GM12891 (cell line): Measurements from ENCODE around the gene MMADHC.

Experiments used
- DNase-seq: peaks from one replicate; pipeline ENCODE4 v3.0.0; 2011; ENCODE audit warnings: low spot score; ENCODE audit not compliant: insufficient read length
- FAIRE-seq: peaks from 2 replicates; lab custom pipeline; 2011; peaks lifted over from hg19 to GRCh38; lab: Jason Lieb, UNC
- PAX5 ChIP-seq: IDR thresholded peaks from 2 replicates; pipeline ENCODE4 v1.6.1; 2011; ENCODE audit warnings: low read length, moderate library complexity, mild to moderate bottlenecking; ENCODE audit not compliant: insufficient read depth, severe bottlenecking
- POLR2A ChIP-seq: IDR thresholded peaks from 2 replicates; pipeline ENCODE4 v1.6.1; 2011; ENCODE audit warnings: low read depth, low read length, control low read depth
- POLR2AphosphoS5 ChIP-seq: IDR thresholded peaks from 2 replicates; pipeline ENCODE4 v1.6.1; 2011; ENCODE audit warnings: low read depth, low read length, control low read depth
- POU2F2 ChIP-seq: IDR thresholded peaks from 2 replicates; pipeline ENCODE4 v1.6.1; 2011; ENCODE audit warnings: low read depth, mild to moderate bottlenecking, control low read depth, low read length, moderate library complexity
- SPI1 ChIP-seq: IDR thresholded peaks from 2 replicates; pipeline ENCODE4 v1.6.1; 2011; ENCODE audit warnings: low read depth, low read length, control low read depth
- TAF1 ChIP-seq: IDR thresholded peaks from 2 replicates; pipeline ENCODE4 v1.6.1; 2011; ENCODE audit warnings: low read depth, low read length, control low read depth

The MMADHC gene

GRCh38 chr2:149564097-149564496, 23.5 kb downstream of the MMADHC start:
- DNase-seq (no peak), FAIRE-seq (no peak)
- TF ChIP-seq TAF1 (no peak), PAX5 (no peak), SPI1 (no peak), POLR2A (no peak), POU2F2 (no peak), POLR2AphosphoS5 (no peak)

- TF ChIP-seq SPI1 (no peak), POLR2A (no peak), POU2F2 (no peak), TAF1 (no peak), PAX5 (no peak), POLR2AphosphoS5 (no peak)
- DNase-seq = no peak
- no peak for FAIRE-seq
Observed at GRCh38 chr2:149562324-149562723, 25.3 kb downstream of the MMADHC start.

- no peak for TF ChIP-seq POU2F2
- no peak for TF ChIP-seq PAX5
- TF ChIP-seq POLR2AphosphoS5 = no peak
- no peak for TF ChIP-seq TAF1
- no peak for TF ChIP-seq POLR2A
- no peak for TF ChIP-seq SPI1
- no peak for FAIRE-seq
Observed at GRCh38 chr2:149561309-149561926, 26.2 kb downstream of the MMADHC start.

GRCh38 chr2:149559341-149560068, 28.1 kb downstream of the MMADHC start:
- DNase-seq (no peak), FAIRE-seq (no peak)
- no peak for TF ChIP-seq POLR2A
- TF ChIP-seq POLR2AphosphoS5 = no peak
- TF ChIP-seq PAX5 = no peak
- no peak for TF ChIP-seq SPI1
- TF ChIP-seq POU2F2 = no peak
- TF ChIP-seq TAF1 = no peak

More at GRCh38 chr2:149561309-149561926, 26.2 kb downstream of the MMADHC start:
- no peak for DNase-seq

- FAIRE-seq = no peak
- DNase-seq = no peak
- TF ChIP-seq POU2F2 = no peak
- no peak for TF ChIP-seq SPI1
Observed at GRCh38 chr2:149556452-149556851, 31.1 kb downstream of the MMADHC start.

- FAIRE-seq (no peak), DNase-seq (no peak)
- TF ChIP-seq SPI1 = no peak
- TF ChIP-seq POLR2AphosphoS5 = no peak
- no peak for TF ChIP-seq POU2F2
- no peak for TF ChIP-seq TAF1
- TF ChIP-seq POLR2A = no peak
- TF ChIP-seq PAX5 = no peak
Observed at GRCh38 chr2:149552830-149553229, 34.7 kb downstream of the MMADHC start.

GRCh38 chr2:149552226-149552625, 35.3 kb downstream of the MMADHC start:
- DNase-seq = no peak
- no peak for FAIRE-seq
- TF ChIP-seq POU2F2 (no peak), PAX5 (no peak), SPI1 (no peak), POLR2AphosphoS5 (no peak), TAF1 (no peak), POLR2A (no peak)

GRCh38 chr2:149544692-149545091, 42.9 kb downstream of the MMADHC start:
- FAIRE-seq (no peak), DNase-seq (no peak)
- TF ChIP-seq SPI1 (no peak), POLR2A (no peak), POLR2AphosphoS5 (no peak), TAF1 (no peak), POU2F2 (no peak), PAX5 (no peak)

GRCh38 chr2:149543845-149544244, 43.7 kb downstream of the MMADHC start:
- no peak for DNase-seq
- TF ChIP-seq PAX5 = no peak
- no peak for TF ChIP-seq POU2F2
- TF ChIP-seq POLR2AphosphoS5 = no peak
- TF ChIP-seq SPI1 = no peak
- TF ChIP-seq TAF1 = no peak
- FAIRE-seq = no peak

GRCh38 chr2:149540138-149540537, 47.4 kb downstream of the MMADHC start:
- TF ChIP-seq POLR2AphosphoS5 (no peak), POLR2A (no peak), TAF1 (no peak), POU2F2 (no peak), SPI1 (no peak), PAX5 (no peak)
- FAIRE-seq (no peak), DNase-seq (no peak)
